PC-9 (cell line): ENCODE data around the gene AGAP1. TPM values are rescaled to one million over a fixed set of nuclear protein-coding genes. Genes with fewer than 3 reads are reported as not detected.

ENCODE experiments used
- BruUV-seq: library from RNA; stranded (reverse); fragments of 400-500 nt; replicated peaks from 2 replicates; lab custom pipeline; 2021; lab: Mats Ljungman, UMichigan
- CTCF ChIA-PET: fragments of 300-600 bp; sonication (Branson Sonifier 250); formaldehyde crosslinking; loops from one replicate; lab custom pipeline; 2022; ENCODE audit warnings: antibody characterized with exemption; lab: Charles Lee
- POLR2A ChIA-PET: fragments of 300-600 bp; sonication (Branson Sonifier 250); formaldehyde crosslinking; loops from one replicate; lab custom pipeline; 2022; ENCODE audit warnings: antibody characterized with exemption; ENCODE audit not compliant: unreplicated experiment; lab: Charles Lee
- DNase-seq, 2 experiments: peaks; one replicate each; pipeline versions ENCODE4 v3.0.0 to v3.0.0-alpha.2; 2015 to 2022; ENCODE audit warnings: mixed read lengths in 1 of 2
- H2AFZ ChIP-seq: fragments of 200-600 bp; sonication (generic); 2 replicates; pipeline ENCODE4 v1.8.1; 2017; ENCODE audit warnings: antibody characterized with exemption
- H3F3A ChIP-seq: fragments of 200-600 bp; sonication (generic); 2 replicates; pipeline ENCODE4 v1.8.1; 2017; ENCODE audit warnings: antibody characterized with exemption, mild to moderate bottlenecking, low read depth; ENCODE audit not compliant: insufficient read depth
- H3K27ac ChIP-seq: fragments of 200-600 bp; sonication (generic); 2 replicates; pipeline ENCODE4 v1.6.1; 2016; ENCODE audit warnings: mixed run types
- H3K27me3 ChIP-seq: fragments of 200-600 bp; sonication (generic); 2 replicates; pipeline ENCODE4 v1.6.1; 2016; ENCODE audit warnings: low read depth, mixed run types; ENCODE audit not compliant: insufficient read depth
- H3K36me3 ChIP-seq: fragments of 200-600 bp; sonication (generic); 2 replicates; pipeline ENCODE4 v1.6.1; 2016; ENCODE audit warnings: low read depth, mixed run types
- H3K4me1 ChIP-seq: fragments of 200-600 bp; sonication (generic); replicated peaks from 2 replicates; pipeline ENCODE4 v1.6.1; 2016; ENCODE audit warnings: mixed run types; ENCODE audit not compliant: insufficient read depth
- H3K4me2 ChIP-seq: fragments of 200-600 bp; sonication (generic); 2 replicates; pipeline ENCODE4 v1.6.1; 2017; ENCODE audit warnings: mixed run types
- H3K4me3 ChIP-seq: fragments of 200-600 bp; sonication (generic); 2 replicates; pipeline ENCODE4 v1.6.1; 2016; ENCODE audit warnings: mixed run types
- H3K79me2 ChIP-seq: fragments of 200-600 bp; sonication (generic); 2 replicates; pipeline ENCODE4 v1.6.1; 2017; ENCODE audit warnings: low read depth, mixed run types
- H3K9me2 ChIP-seq: fragments of 200-600 bp; sonication (generic); 2 replicates; pipeline ENCODE4 v1.8.1; 2017; ENCODE audit warnings: mild to moderate bottlenecking; ENCODE audit not compliant: insufficient read depth
- H3K9me3 ChIP-seq: fragments of 200-600 bp; sonication (generic); 2 replicates; pipeline ENCODE4 v1.8.1; 2016; ENCODE audit warnings: low read depth; ENCODE audit not compliant: insufficient read depth
- H4K20me1 ChIP-seq: fragments of 200-600 bp; sonication (generic); 2 replicates; pipeline ENCODE4 v1.8.1; 2017; ENCODE audit not compliant: insufficient read depth
- CTCF ChIP-seq: fragments of 200-600 bp; sonication (generic); conservative IDR thresholded peaks from 2 replicates; pipeline ENCODE4 v1.6.1; 2017; ENCODE audit warnings: mixed run types, antibody characterized with exemption, mild to moderate bottlenecking, moderate library complexity
- EZH2 ChIP-seq: fragments of 200-600 bp; sonication (generic); IDR thresholded peaks from 2 replicates; pipeline ENCODE4 v1.8.0; 2017; ENCODE audit warnings: antibody characterized with exemption, low read depth
- intact Hi-C: fragments of 100-400 bp; cut with micrococcal nuclease; formaldehyde crosslinking; loops from one replicate; pipeline ENCODE4 v1.10.0; 2022; ENCODE audit not compliant: unreplicated experiment
- total RNA-seq: library from RNA; stranded (reverse); gene quantifications from 2 replicates; pipeline ENCODE4 v1.2.3, GENCODE V29; 2021

The AGAP1 gene
- total RNA-seq, 1 experiment from 2014 or later, result 91.4 TPM

GRCh38 chr2:235850289-235850688 is 356.4 kb downstream of the AGAP1 start:
- H3K79me2 ChIP-seq, result no peaks in the 10 kb centered on the region
- peaks cover 21% of the 10 kb centered on the region for H4K20me1 ChIP-seq
- H3K27ac ChIP-seq, result no peak overlapping the region
- no peaks in the 10 kb centered on the region for H3K9me3 ChIP-seq
- H3K4me2 ChIP-seq, result no peak overlapping the region
- H3K36me3 ChIP-seq, result no peaks in the 10 kb centered on the region
- H3K4me3 ChIP-seq, result no peak overlapping the region
- intact Hi-C loops, result no loop called here
- H3K9me2 ChIP-seq, result no peaks in the 10 kb centered on the region
- CTCF ChIA-PET, result no interaction called here
- POLR2A ChIA-PET, result no interaction called here
- TF ChIP-seq EZH2, result no peak
- no peak for TF ChIP-seq CTCF
- peaks cover 10% of the 10 kb centered on the region; the same call in 1 of the 2 replicates for H3F3A ChIP-seq
- no TSS peak for BruUV-seq
- H3K27me3 ChIP-seq, result no peaks in the 10 kb centered on the region
- no peaks in the 10 kb centered on the region for H3K4me1 ChIP-seq
- no peak for DNase-seq
- H2AFZ ChIP-seq, result no peak overlapping the region

- POLR2A ChIA-PET, result no interaction called here
Measured at GRCh38 chr2:235850771-235851551, 357.1 kb downstream of the AGAP1 start.

GRCh38 chr2:235851828-235852525 is 358.1 kb downstream of the AGAP1 start:
- no peak overlapping the region for H3K27ac ChIP-seq
- H3K36me3 ChIP-seq, result no peaks in the 10 kb centered on the region
- no peak overlapping the region for H3K4me2 ChIP-seq
- H3K4me3 ChIP-seq, result no peak overlapping the region
- no peaks in the 10 kb centered on the region for H3K9me3 ChIP-seq
- H3K9me2 ChIP-seq, result no peaks in the 10 kb centered on the region
- no peaks in the 10 kb centered on the region for H3K79me2 ChIP-seq
- peaks cover 21% of the 10 kb centered on the region for H4K20me1 ChIP-seq
- BruUV-seq, result no TSS peak
- H3F3A ChIP-seq, result peaks cover 4% of the 10 kb centered on the region; the same call in 1 of the 2 replicates
- intact Hi-C loops, result no loop called here
- DNase-seq, result no peak
- ChIA-PET POLR2A (no interaction called here), CTCF (no interaction called here)
- no peak overlapping the region for H2AFZ ChIP-seq
- TF ChIP-seq CTCF, result no peak
- TF ChIP-seq EZH2, result no peak
- H3K4me1 ChIP-seq, result no peaks in the 10 kb centered on the region
- H3K27me3 ChIP-seq, result no peaks in the 10 kb centered on the region

More at GRCh38 chr2:235850771-235851551, 357.1 kb downstream of the AGAP1 start:
- no peak overlapping the region for H2AFZ ChIP-seq
- H3F3A ChIP-seq, result peaks cover 10% of the 10 kb centered on the region; the same call in 1 of the 2 replicates
- intact Hi-C loops, result no loop called here
- no peaks in the 10 kb centered on the region for H3K9me2 ChIP-seq
- H3K4me2 ChIP-seq, result no peak overlapping the region
- no peak for DNase-seq
- CTCF ChIA-PET, result no interaction called here
- BruUV-seq, result no TSS peak
- H3K4me3 ChIP-seq, result no peak overlapping the region
- H3K4me1 ChIP-seq, result no peaks in the 10 kb centered on the region
- no peaks in the 10 kb centered on the region for H3K9me3 ChIP-seq
- H3K27me3 ChIP-seq, result no peaks in the 10 kb centered on the region
- H3K27ac ChIP-seq, result no peak overlapping the region
- peaks cover 21% of the 10 kb centered on the region for H4K20me1 ChIP-seq
- TF ChIP-seq EZH2 (no peak), CTCF (no peak)
- H3K36me3 ChIP-seq, result no peaks in the 10 kb centered on the region
- no peaks in the 10 kb centered on the region for H3K79me2 ChIP-seq
